NCI-H1417 (cell line): ENCODE results near the gene LOXL1.
"Not testable (repeated sequence)": the region's sequence is repeated elsewhere in the genome, so short reads cannot be mapped to it uniquely, and the experiment has no call there.

Experiments
- DNase-seq, 3 experiments: peaks; one replicate each; lab custom pipeline; 2025; lab: John Stamatoyannopoulos, UW

Gene LOXL1

GRCh38 chr15:73954188-73955145 lies 28.2 kb downstream of the LOXL1 start:
- no peak for DNase-seq

GRCh38 chr15:73955326-73955725 lies 29.1 kb downstream of the LOXL1 start:
- DNase-seq = no peak

GRCh38 chr15:73955861-73956742 lies 29.8 kb downstream of the LOXL1 start:
- no peak for DNase-seq

- no peak for DNase-seq
These were observed 30.5 kb downstream of the LOXL1 start for GRCh38 chr15:73956743-73957135.

- no peak for DNase-seq
These were observed 31.0 kb downstream of the LOXL1 start for GRCh38 chr15:73957276-73957675.

- no peak for DNase-seq
These were observed 31.5 kb downstream of the LOXL1 start for GRCh38 chr15:73957785-73958184.

GRCh38 chr15:73959012-73959581 lies 32.8 kb downstream of the LOXL1 start:
- DNase-seq = peak in 2 of 3 experiments; percentile 35 to 60

GRCh38 chr15:73959801-73960200 lies 33.5 kb downstream of the LOXL1 start:
- DNase-seq = no peak

- not testable (repeated sequence) for DNase-seq
These were observed 34.3 kb downstream of the LOXL1 start for GRCh38 chr15:73960472-73961070.

GRCh38 chr15:73962433-73962832 lies 36.2 kb downstream of the LOXL1 start:
- no peak for DNase-seq

GRCh38 chr15:73964736-73965093 lies 38.5 kb downstream of the LOXL1 start:
- DNase-seq = peak; percentile 67 to 88 (median 77)

- DNase-seq = peak in 2 of 3 experiments; percentile 39 to 65
These were observed 39.0 kb downstream of the LOXL1 start for GRCh38 chr15:73965094-73965757.

GRCh38 chr15:73965758-73966113 lies 39.5 kb downstream of the LOXL1 start:
- DNase-seq = no peak

- DNase-seq = no peak
These were observed 42.2 kb downstream of the LOXL1 start for GRCh38 chr15:73968461-73968860.

GRCh38 chr15:73969151-73969759 lies 43.0 kb downstream of the LOXL1 start:
- no peak for DNase-seq

- DNase-seq = peak; percentile 88 to 96 (median 89)
These were observed 46.9 kb downstream of the LOXL1 start for GRCh38 chr15:73972984-73973682.

GRCh38 chr15:73973683-73974200 lies 47.5 kb downstream of the LOXL1 start:
- not testable (repeated sequence) for DNase-seq

- peak in 1 of 3 experiments; percentile 9 for DNase-seq
These were observed 49.3 kb downstream of the LOXL1 start for GRCh38 chr15:73975440-73976125.

GRCh38 chr15:73978896-73979295 lies 52.6 kb downstream of the LOXL1 start:
- DNase-seq = no peak
